Right lobe of liver (tissue), 4 donors: ENCODE measurements around the gene PTPRN2.

Experiments used
- CTCF ChIP-seq, 4 donors: fragments of 200-600 bp in 3 of 4; fragments of 450-650 bp in 1 of 4; IDR thresholded peaks; one replicate each; pipeline versions ENCODE4 v1.5.1 to v1.8.0; 2016 to 2022; ENCODE audit warnings: antibody characterized with exemption in 4 of 4, mild to moderate bottlenecking in 2 of 4
- POLR2A ChIP-seq: fragments of 450-650 bp; IDR thresholded peaks from one replicate; pipeline ENCODE4 v1.6.1; 2017; ENCODE audit warnings: antibody characterized with exemption, mild to moderate bottlenecking
- donor health status: DM: no; HTN: no; CAD: no.
- donor health status: DM: no; HTN: no; CAD: no.
- donor health status: DM: no; HTN: yes; CAD: no.

- TF ChIP-seq CTCF (IDR thresholded peaks at IDR 0.05) (no peak), POLR2A (no peak)
Measured at GRCh38 chr7:158582089-158582456, 5.5 kb downstream of the PTPRN2 start.
